DMS 273 treated with DMSO at 0.1 percent for 48 hours (cell line): Measurements from ENCODE around the gene GLB1L3.
"Not testable (repeated sequence)": the region's sequence is repeated elsewhere in the genome, so short reads cannot be mapped to it uniquely, and the experiment has no call there.

Experiments
- DNase-seq: peaks from one replicate; lab custom pipeline; 2025; lab: John Stamatoyannopoulos, UW

GLB1L3 gene

DNA sequence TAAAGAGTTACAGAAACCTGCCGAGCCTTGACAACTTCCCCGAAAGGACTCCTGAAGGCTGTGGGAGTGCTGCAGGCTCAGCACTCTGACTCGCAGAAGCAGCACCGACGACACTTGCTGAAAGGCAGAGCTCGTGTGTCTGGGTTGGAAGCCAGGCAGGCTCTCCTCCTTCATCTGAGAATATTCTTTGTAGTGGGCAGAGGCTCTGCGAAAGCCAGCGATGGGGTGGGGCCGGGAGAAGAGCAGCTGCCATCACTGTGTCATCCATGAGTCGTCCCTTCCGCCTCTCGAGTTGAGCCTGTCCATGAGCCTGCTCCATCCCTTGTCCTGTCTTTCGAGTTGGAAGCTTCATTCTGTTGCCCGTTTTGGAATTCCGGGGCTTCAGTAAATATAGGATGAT is 67.5 kb downstream of the GLB1L3 start:
- no peak for DNase-seq

- DNase-seq, result not testable (repeated sequence)
Observed at GRCh38 chr11:134344497-134345236, 68.5 kb downstream of the GLB1L3 start.

- DNase-seq, result no peak
Observed at GRCh38 chr11:134345237-134345550, 69.0 kb downstream of the GLB1L3 start.

DNA sequence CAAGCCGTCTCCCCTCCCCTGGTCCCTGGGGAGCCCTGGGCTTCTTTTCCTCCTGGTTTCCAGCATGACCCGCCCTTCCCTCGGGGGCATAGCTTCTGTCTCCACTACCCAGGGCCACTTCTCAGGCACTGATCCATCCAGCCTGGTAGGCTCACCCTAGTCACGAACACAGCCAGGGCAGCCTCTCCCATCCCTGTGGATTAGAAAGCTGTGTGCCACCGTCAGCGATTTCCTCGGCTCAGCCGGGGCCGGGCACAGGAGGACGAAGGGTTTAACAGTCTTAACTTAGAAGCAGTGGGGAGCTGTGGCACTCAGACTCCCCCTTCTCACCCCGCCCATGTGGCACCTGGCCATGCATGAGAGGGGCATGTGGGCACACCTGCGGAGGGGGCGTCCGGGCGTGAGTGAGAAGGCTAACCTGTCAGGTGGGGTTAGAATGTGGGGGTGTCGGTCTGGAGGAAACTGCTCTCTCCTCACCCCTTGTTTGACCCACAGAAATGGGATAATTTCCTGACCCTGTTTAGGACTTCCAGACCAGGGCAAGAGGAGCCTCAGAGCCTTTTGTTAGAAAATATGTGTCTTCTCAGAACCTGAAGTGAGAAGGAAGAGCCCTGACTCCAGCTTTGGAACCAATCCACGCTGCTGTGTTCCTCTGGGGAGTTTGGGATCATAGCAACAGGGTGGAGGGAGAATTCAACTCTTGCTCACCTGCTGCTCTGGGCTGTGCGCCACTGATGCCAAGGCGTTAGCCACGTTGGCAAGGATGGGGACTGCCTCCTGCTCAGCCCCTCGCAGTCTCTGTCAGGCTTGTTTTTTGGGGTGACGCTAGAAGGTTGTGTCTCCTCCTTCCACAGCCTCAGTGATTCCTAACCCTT is 70.2 kb downstream of the GLB1L3 start:
- no peak for DNase-seq

GRCh38 chr11:134346976-134347350 is 70.8 kb downstream of the GLB1L3 start:
- DNase-seq, result no peak

- DNase-seq, result no peak
Observed at GRCh38 chr11:134347441-134347840, 71.3 kb downstream of the GLB1L3 start.

DNA sequence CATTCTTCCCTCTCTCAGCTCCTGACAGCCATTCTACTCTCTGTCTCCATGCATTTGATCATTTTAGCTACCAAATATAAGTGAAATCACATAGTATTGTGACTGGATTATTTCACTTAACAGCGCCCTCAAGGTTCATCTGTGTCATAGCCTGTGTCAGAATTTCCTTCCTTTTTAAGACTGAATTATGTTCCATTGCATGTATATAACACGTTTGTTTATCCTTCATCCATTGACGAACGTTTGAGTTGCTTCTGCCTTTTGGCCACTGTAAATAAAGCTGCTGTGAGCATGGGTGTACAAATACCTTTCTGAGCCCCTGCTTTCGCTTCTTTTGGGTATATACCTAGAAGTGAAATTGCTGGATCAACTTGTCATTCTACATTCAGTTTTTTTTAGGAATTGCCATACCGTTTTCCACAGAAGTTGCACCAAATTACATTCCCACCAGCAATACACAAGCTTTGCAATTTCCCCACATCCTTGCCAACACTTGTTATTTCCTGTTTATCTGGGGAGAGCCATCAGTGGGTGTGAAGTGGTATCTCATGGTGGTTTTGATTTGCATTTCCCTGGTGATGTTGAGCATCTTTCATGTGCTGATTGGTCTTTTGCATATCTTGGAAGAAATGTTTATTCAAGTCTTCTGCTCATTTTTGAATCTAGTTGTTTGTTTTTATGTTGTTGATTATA is 73.1 kb downstream of the GLB1L3 start:
- DNase-seq, result no peak

GRCh38 chr11:134349802-134350355 is 73.7 kb downstream of the GLB1L3 start:
- no peak for DNase-seq

GRCh38 chr11:134350381-134350780 is 74.2 kb downstream of the GLB1L3 start:
- DNase-seq, result no peak

DNA sequence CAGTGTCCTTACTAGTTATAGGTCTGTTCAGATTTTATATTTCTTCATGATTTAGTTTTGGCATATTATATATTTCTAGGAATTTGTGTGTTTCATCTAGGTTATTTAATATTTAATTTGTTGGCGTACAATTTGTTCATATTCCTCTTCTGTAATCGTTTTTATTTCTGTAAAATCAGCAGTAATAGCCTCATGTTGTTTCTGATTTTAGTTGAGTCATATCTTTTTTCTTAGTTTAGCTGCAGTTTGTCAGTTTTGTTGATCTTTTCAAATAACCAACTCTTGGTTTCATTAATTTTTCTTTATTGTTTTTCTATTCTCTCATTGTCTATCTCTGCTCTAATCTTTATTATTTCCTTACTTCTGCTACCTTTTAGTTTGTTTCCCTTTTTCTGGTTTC is 75.9 kb downstream of the GLB1L3 start:
- no peak for DNase-seq

- DNase-seq, result no peak
Observed at GRCh38 chr11:134355136-134355535, 79.0 kb downstream of the GLB1L3 start.

DNA sequence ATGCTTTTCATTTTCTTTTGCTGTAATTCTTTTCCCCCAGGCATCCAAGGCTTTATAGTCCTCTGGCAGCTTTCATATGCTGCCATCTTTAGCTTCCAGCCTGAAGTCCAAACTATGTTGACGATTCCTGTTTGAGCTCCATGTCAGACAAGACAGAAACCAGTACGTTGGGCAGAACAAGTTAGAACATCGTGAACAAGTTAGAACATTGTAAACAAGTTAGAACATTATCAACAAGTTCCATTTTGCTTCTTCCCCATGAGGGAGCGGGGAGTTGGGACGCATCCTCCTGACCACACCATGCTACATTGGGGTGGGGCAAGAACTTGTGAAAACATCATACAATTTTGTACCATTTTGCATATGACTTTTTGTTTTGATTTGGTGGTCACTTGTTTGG is 79.5 kb downstream of the GLB1L3 start:
- DNase-seq, result no peak

GRCh38 chr11:134356656-134357544 is 80.7 kb downstream of the GLB1L3 start:
- DNase-seq, result no peak

DNA sequence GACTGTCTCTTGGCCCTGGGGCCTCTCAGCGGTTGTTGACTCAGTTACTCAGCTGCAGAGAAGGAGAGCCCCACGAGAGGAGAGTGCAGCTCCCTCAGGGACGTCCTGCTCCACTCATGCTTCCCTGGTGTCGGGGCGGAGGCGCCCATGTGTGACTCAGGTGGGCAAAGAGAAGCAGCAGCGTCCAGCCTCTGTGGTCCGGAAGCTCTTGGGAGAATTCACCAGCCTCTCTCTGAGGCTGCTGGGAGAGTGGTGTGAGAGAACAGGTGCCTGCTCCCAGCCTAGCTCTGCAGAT is 81.3 kb downstream of the GLB1L3 start:
- DNase-seq, result no peak

GRCh38 chr11:134358165-134358855 is 82.1 kb downstream of the GLB1L3 start:
- DNase-seq, result no peak

DNA sequence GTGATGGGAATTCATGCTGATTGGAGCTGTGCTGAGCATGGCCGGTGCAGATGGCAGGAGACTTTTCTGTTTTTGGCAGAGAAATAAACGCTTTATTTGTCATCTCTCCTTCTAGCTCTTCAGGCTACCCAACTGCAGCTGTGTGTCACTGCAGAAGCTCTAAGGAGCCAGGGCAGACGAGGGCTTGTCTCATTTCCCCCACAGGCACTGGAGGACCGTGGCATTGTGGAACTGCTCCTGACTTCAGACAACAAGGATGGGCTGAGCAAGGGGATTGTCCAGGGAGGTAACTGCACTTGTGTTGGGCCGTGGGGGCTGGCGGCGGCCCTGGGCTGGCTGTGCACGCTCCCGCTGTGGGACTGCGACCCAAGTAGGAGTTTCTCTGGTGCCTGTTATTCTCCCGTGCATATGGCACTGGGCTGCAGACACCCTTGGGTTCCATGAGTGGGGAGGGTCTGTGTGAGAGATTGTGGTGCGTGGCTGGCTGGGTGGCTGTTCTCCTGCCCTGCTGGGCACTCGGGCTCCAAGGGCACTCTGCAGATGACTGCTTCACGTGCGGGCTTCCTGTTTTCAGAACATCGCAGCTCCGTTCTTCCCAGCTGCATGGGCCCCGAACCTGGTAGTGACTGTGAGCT is 82.8 kb downstream of the GLB1L3 start:
- no peak for DNase-seq

DNA sequence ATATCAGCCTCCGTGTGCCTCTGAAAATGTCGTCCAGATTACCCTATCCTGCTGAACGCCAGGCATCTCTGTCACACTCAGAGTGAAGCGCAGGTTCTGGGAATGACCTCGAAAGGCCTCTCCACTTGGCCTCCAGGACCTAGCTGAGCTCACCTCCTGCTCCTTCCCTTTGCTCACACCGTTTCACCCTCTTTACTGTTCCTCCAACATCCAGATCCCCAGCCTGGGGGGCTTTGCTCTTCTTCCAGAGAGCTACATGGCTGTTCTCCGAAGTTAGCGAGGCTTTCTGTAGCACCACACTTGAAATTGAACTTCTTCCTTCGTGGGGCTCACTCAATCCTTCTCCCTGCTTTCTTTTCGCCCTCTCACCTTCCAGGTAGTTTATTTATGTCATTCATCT is 83.5 kb downstream of the GLB1L3 start:
- no peak for DNase-seq

DNA sequence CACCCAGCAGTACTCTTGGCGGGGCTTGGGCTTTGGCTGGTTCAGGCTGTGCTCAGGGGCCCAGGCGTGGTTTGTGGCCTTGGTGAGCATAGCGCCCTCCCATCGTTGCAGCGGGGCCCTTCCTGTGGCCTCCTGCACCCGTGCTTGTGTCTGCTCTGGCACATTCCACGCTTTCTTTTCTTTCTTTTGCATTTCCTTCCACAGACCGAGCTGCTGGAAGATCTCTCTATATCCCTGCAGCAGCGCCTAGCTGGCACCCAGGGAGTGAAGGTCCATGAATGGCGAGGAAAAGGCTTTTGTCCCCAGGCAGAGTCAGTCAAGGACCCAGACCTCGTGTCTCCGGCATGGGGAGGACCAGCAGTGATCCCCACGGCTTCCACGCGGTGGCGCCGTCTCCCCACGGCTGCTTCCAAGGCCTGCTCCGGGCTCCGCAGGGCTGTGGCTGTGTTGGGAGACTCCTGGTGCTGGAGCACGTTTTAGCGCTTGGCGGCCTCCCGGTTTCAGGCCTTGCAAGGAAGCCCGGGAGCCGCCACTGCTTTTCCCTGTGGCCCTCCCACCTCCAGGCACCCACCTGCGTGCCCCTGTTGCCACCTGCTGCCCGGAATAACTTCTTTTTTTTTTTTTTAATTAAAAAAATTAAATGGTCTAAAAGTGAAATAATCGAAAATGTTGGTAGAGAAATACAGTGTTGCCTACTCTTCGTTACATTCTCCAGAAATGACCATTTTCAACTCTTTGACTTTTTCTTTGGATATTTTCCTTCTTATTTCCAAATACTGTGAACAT is 84.1 kb downstream of the GLB1L3 start:
- DNase-seq, result peak; percentile 25

DNA sequence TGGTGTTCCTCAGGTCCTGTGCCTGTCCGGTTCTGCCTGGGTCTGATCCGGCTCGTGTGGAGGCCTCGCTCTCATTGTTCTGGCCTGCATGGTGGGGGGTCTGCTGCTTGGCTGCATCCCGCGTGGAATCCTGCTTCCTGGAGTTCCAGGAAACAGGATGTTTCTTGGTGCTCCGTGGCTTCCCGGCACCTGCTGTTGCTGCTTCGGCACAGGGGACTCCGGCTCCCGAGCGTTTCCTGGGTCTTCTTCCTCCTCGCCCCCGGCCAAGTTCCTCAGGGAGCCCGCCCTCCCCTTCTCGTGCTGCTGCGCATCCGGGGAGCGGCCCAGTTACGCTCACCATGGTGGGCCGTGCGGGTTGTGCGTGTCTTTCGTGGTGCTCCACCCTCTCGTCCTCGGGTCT is 85.5 kb downstream of the GLB1L3 start:
- no peak for DNase-seq
